SK-N-SH treated with all-trans-retinoic acid at 6 μM for 48 hours (cell line): ENCODE results near the gene DBNDD2.

Experiments
- ARNTL ChIP-seq: fragments of 450-650 bp; formaldehyde crosslinking; IDR thresholded peaks from 2 replicates; pipeline ENCODE4 v1.5.0; 2020; ENCODE audit warnings: low read depth, mild to moderate bottlenecking, moderate library complexity, borderline replicate concordance
- ESRRG ChIP-seq: fragments of 250-450 bp; sonication (Bioruptor Pico); IDR thresholded peaks from 2 replicates; pipeline ENCODE4 v1.6.1; 2021; ENCODE audit warnings: mild to moderate bottlenecking
- OSR1 ChIP-seq: fragments of 250-450 bp; sonication (Bioruptor Pico); IDR thresholded peaks from 2 replicates; pipeline ENCODE4 v1.8.0; 2022; ENCODE audit warnings: moderate library complexity, mild to moderate bottlenecking, inconsistent platforms
- SNAI2 ChIP-seq: fragments of 250-450 bp; sonication (Bioruptor Pico); IDR thresholded peaks from 2 replicates; pipeline ENCODE4 v1.5.0; 2020; ENCODE audit warnings: mild to moderate bottlenecking, moderate library complexity
- ZC3H10 ChIP-seq: fragments of 250-450 bp; sonication (Bioruptor Pico); IDR thresholded peaks from 2 replicates; pipeline ENCODE4 v1.5.1; 2021; ENCODE audit warnings: mild to moderate bottlenecking, moderate library complexity
- ZFP3 ChIP-seq: fragments of 250-450 bp; sonication (Bioruptor Pico); IDR thresholded peaks from 2 replicates; pipeline ENCODE4 v1.5.0; 2020; ENCODE audit warnings: mild to moderate bottlenecking, moderate library complexity
- ZFP30 ChIP-seq: fragments of 450-650 bp; formaldehyde crosslinking; IDR thresholded peaks from 2 replicates; pipeline ENCODE4 v1.5.0; 2022; ENCODE audit warnings: mild to moderate bottlenecking, moderate library complexity
- ZNF8 ChIP-seq: fragments of 450-650 bp; formaldehyde crosslinking; IDR thresholded peaks from 2 replicates; pipeline ENCODE4 v1.5.0; 2020; ENCODE audit warnings: mild to moderate bottlenecking, moderate library complexity
- TF ChIP-seq, protein P1 (sequence below): fragments of 250-450 bp; sonication (Bioruptor Pico); IDR thresholded peaks from 2 replicates; pipeline ENCODE4 v1.5.0; 2020; ENCODE audit warnings: mild to moderate bottlenecking, moderate library complexity
- TF ChIP-seq, protein P2 (sequence below): fragments of 250-450 bp; sonication (Bioruptor Pico); IDR thresholded peaks from 2 replicates; pipeline ENCODE4 v1.5.1; 2020; ENCODE audit warnings: low read depth, mild to moderate bottlenecking, moderate library complexity
- TF ChIP-seq, protein P3 (sequence below): fragments of 250-450 bp; sonication (Bioruptor Pico); IDR thresholded peaks from 2 replicates; pipeline ENCODE4 v1.8.0; 2020; ENCODE audit warnings: mild to moderate bottlenecking, moderate library complexity, borderline replicate concordance

DNA sequence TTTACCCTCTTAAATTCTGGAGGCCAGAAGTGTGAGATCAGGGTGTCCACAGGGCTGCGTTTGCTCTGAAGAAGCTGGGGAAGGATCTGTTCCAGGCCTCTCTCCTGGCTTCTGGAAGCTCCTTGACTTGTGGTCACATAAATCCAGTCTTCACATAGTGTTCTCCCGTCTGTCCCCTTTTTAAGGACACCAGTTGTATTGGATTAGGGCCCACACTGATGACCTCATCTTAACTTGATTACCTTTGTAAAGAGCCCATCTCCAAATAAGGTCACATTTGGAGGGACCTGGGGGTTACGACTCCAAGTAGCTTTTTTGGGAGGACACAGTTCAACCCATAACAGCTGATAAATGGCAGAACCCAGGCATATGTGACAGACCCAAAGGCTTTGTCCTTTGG lies 41.4 kb downstream of the DBNDD2 start:
- TF ChIP-seq, protein P1, sequence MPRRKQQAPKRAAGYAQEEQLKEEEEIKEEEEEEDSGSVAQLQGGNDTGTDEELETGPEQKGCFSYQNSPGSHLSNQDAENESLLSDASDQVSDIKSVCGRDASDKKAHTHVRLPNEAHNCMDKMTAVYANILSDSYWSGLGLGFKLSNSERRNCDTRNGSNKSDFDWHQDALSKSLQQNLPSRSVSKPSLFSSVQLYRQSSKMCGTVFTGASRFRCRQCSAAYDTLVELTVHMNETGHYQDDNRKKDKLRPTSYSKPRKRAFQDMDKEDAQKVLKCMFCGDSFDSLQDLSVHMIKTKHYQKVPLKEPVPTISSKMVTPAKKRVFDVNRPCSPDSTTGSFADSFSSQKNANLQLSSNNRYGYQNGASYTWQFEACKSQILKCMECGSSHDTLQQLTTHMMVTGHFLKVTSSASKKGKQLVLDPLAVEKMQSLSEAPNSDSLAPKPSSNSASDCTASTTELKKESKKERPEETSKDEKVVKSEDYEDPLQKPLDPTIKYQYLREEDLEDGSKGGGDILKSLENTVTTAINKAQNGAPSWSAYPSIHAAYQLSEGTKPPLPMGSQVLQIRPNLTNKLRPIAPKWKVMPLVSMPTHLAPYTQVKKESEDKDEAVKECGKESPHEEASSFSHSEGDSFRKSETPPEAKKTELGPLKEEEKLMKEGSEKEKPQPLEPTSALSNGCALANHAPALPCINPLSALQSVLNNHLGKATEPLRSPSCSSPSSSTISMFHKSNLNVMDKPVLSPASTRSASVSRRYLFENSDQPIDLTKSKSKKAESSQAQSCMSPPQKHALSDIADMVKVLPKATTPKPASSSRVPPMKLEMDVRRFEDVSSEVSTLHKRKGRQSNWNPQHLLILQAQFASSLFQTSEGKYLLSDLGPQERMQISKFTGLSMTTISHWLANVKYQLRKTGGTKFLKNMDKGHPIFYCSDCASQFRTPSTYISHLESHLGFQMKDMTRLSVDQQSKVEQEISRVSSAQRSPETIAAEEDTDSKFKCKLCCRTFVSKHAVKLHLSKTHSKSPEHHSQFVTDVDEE (CRISPR knock-in tag) = no peak
- TF ChIP-seq ARNTL (CRISPR knock-in tag) (no peak), ZFP3 (CRISPR knock-in tag) (no peak), SNAI2 (CRISPR knock-in tag) (no peak), ZFP30 (CRISPR knock-in tag) (no peak), ZC3H10 (CRISPR knock-in tag) (no peak), OSR1 (CRISPR knock-in tag) (no peak), ZNF8 (CRISPR knock-in tag) (no peak), ESRRG (no peak)
- TF ChIP-seq, protein P2, sequence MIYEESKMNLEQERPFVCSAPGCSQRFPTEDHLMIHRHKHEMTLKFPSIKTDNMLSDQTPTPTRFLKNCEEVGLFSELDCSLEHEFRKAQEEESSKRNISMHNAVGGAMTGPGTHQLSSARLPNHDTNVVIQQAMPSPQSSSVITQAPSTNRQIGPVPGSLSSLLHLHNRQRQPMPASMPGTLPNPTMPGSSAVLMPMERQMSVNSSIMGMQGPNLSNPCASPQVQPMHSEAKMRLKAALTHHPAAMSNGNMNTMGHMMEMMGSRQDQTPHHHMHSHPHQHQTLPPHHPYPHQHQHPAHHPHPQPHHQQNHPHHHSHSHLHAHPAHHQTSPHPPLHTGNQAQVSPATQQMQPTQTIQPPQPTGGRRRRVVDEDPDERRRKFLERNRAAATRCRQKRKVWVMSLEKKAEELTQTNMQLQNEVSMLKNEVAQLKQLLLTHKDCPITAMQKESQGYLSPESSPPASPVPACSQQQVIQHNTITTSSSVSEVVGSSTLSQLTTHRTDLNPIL = no peak
- TF ChIP-seq, protein P3, sequence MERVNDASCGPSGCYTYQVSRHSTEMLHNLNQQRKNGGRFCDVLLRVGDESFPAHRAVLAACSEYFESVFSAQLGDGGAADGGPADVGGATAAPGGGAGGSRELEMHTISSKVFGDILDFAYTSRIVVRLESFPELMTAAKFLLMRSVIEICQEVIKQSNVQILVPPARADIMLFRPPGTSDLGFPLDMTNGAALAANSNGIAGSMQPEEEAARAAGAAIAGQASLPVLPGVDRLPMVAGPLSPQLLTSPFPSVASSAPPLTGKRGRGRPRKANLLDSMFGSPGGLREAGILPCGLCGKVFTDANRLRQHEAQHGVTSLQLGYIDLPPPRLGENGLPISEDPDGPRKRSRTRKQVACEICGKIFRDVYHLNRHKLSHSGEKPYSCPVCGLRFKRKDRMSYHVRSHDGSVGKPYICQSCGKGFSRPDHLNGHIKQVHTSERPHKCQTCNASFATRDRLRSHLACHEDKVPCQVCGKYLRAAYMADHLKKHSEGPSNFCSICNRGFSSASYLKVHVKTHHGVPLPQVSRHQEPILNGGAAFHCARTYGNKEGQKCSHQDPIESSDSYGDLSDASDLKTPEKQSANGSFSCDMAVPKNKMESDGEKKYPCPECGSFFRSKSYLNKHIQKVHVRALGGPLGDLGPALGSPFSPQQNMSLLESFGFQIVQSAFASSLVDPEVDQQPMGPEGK (CRISPR knock-in tag) = no peak
